Neural crest cell (in vitro differentiated cells): ENCODE results near the gene ATRIP. TPM values are rescaled to one million over a fixed set of nuclear protein-coding genes. Genes with fewer than 3 reads are reported as not detected.

Experiments
- DNase-seq: peaks from one replicate; pipeline ENCODE4 v3.0.0; 2021; ENCODE audit warnings: low read depth, mixed read lengths, low spot score
- H3K27ac Mint-ChIP-seq: one replicate; pipeline ENCODE4 v1.8.0; 2021; ENCODE audit warnings: mild to moderate bottlenecking, mixed read lengths; ENCODE audit not compliant: unreplicated experiment
- H3K27me3 Mint-ChIP-seq: 2 replicates; pipeline ENCODE4 v1.8.0; 2021; ENCODE audit warnings: low read depth, mild to moderate bottlenecking, mixed read lengths
- H3K36me3 Mint-ChIP-seq: 2 replicates; pipeline ENCODE4 v1.8.0; 2021; ENCODE audit warnings: low read depth, mild to moderate bottlenecking, mixed read lengths
- H3K4me1 Mint-ChIP-seq: 2 replicates; pipeline ENCODE4 v1.8.0; 2021; ENCODE audit warnings: mixed read lengths
- H3K4me3 Mint-ChIP-seq: one replicate; pipeline ENCODE4 v1.8.0; 2021; ENCODE audit warnings: mild to moderate bottlenecking, mixed read lengths
- H3K9me3 Mint-ChIP-seq: 2 replicates; pipeline ENCODE4 v1.8.0; 2021; ENCODE audit warnings: mixed read lengths
- CTCF ChIP-seq: fragments of 200-600 bp; sonication (generic); conservative IDR thresholded peaks from 2 replicates; pipeline ENCODE4 v1.5.0; 2021; ENCODE audit warnings: antibody characterized with exemption, mild to moderate bottlenecking
- total RNA-seq: library from RNA; stranded (reverse); gene quantifications from 2 replicates; pipeline ENCODE4 v1.2.1, GENCODE V29; 2021

The ATRIP gene
- total RNA-seq, 1 donor from 2014 or later: 22.1 TPM

GRCh38 chr3:48467110-48467454 is 20.5 kb downstream of the ATRIP start:
- Mint-ChIP-seq H3K27ac (peak overlapping the region; percentile 97), H3K4me1 (peaks cover 40% of the 10 kb centered on the region), H3K36me3 (no peaks in the 10 kb centered on the region), H3K9me3 (no peaks in the 10 kb centered on the region), H3K4me3 (peak overlapping the region; percentile 91), H3K27me3 (peaks cover 3% of the 10 kb centered on the region)
- no peak for DNase-seq
- TF ChIP-seq CTCF: no peak

GRCh38 chr3:48467473-48468267 is 21.1 kb downstream of the ATRIP start:
- DNase-seq: no peak
- H3K9me3 Mint-ChIP-seq: no peaks in the 10 kb centered on the region
- no peaks in the 10 kb centered on the region for H3K36me3 Mint-ChIP-seq
- H3K27ac Mint-ChIP-seq: peak overlapping the region; percentile 52
- TF ChIP-seq CTCF: no peak
- H3K27me3 Mint-ChIP-seq: peaks cover 3% of the 10 kb centered on the region
- H3K4me1 Mint-ChIP-seq: peaks cover 41% of the 10 kb centered on the region
- peak overlapping the region; percentile 35 for H3K4me3 Mint-ChIP-seq

GRCh38 chr3:48468329-48468731 is 21.8 kb downstream of the ATRIP start:
- H3K4me1 Mint-ChIP-seq: peaks cover 47% of the 10 kb centered on the region
- no peaks in the 10 kb centered on the region for H3K36me3 Mint-ChIP-seq
- no peak for TF ChIP-seq CTCF
- peaks cover 3% of the 10 kb centered on the region for H3K27me3 Mint-ChIP-seq
- no peaks in the 10 kb centered on the region for H3K9me3 Mint-ChIP-seq
- peak overlapping the region; percentile 52 for H3K27ac Mint-ChIP-seq
- peak overlapping the region; percentile 75 for H3K4me3 Mint-ChIP-seq
- no peak for DNase-seq

GRCh38 chr3:48469046-48469915 is 22.7 kb downstream of the ATRIP start:
- Mint-ChIP-seq H3K27ac (peak overlapping the region; percentile 71), H3K4me3 (peak overlapping the region; percentile 75)

GRCh38 chr3:48470286-48470685 is 23.7 kb downstream of the ATRIP start:
- Mint-ChIP-seq H3K4me1 (peaks cover 54% of the 10 kb centered on the region), H3K4me3 (peak overlapping the region; percentile 51), H3K27ac (peak overlapping the region; percentile 86), H3K27me3 (peaks cover 3% of the 10 kb centered on the region), H3K36me3 (no peaks in the 10 kb centered on the region), H3K9me3 (no peaks in the 10 kb centered on the region)
- no peak for TF ChIP-seq CTCF
- no peak for DNase-seq

More at GRCh38 chr3:48469046-48469915, 22.7 kb downstream of the ATRIP start:
- Mint-ChIP-seq H3K36me3 (no peaks in the 10 kb centered on the region), H3K4me1 (peaks cover 52% of the 10 kb centered on the region), H3K27me3 (peaks cover 3% of the 10 kb centered on the region), H3K9me3 (no peaks in the 10 kb centered on the region)
- no peak for DNase-seq
- TF ChIP-seq CTCF: no peak
